Measurements from ENCODE around the gene WDR41. TPM values are rescaled to one million over a fixed set of nuclear protein-coding genes. Genes with fewer than 3 reads are reported as not detected.

The WDR41 gene
- polyA plus RNA-seq, 2 of the 4 experiments (the other 2 are of a cell fraction), result 62.1 to 88.5 TPM

- Histone ChIP-seq H3K9me3 (no peaks in the 10 kb centered on the region), H3K27ac (no peak overlapping the region), H3K4me1 (no peaks in the 10 kb centered on the region), H3K4me3 (no peak overlapping the region), H3K4me2 (no peak overlapping the region)
- ATAC-seq (no peak), FAIRE-seq (no peak), DNase-seq (ENCODE audit: low read depth in 1 of 2, low spot score in 1 of 2) (no peak)
- no peak for TF ChIP-seq HEYL (CRISPR knock-in tag; IDR thresholded peaks at IDR 0.05)
- no peak for TF ChIP-seq HOXB5 (CRISPR knock-in tag; IDR thresholded peaks at IDR 0.05)
- no peak for TF ChIP-seq NPAS2 (CRISPR knock-in tag; IDR thresholded peaks at IDR 0.05; ENCODE audit: borderline replicate concordance)
- no peak for TF ChIP-seq CBX2 (IDR thresholded peaks at IDR 0.05; ENCODE audit: borderline replicate concordance, low read depth)
- TF ChIP-seq PBX3 (IDR thresholded peaks at IDR 0.05), result no peak
- no peak for TF ChIP-seq RCOR1 (IDR thresholded peaks at IDR 0.05; ENCODE audit: low read depth, low read length)
- no peak for TF ChIP-seq E2F6 (IDR thresholded peaks at IDR 0.05; ENCODE audit: borderline replicate concordance, low read depth)
- no peak for TF ChIP-seq MAZ (IDR thresholded peaks at IDR 0.05; ENCODE audit: borderline replicate concordance, low read depth, low read length)
- TF ChIP-seq POLR2A (IDR thresholded peaks at IDR 0.05; ENCODE audit: low read length), result no peak
- TF ChIP-seq MAFK (IDR thresholded peaks at IDR 0.05; ENCODE audit: partially characterized antibody), result no peak
- TF ChIP-seq SMC3 (IDR thresholded peaks at IDR 0.05), result no peak
- no peak for TF ChIP-seq NR3C1 (IDR thresholded peaks at IDR 0.05)
- no peak for TF ChIP-seq GATA3 (IDR thresholded peaks at IDR 0.05; ENCODE audit: borderline replicate concordance)
- TF ChIP-seq POLR2AphosphoS2 (conservative IDR thresholded peaks at IDR 0.05; ENCODE audit: low read length), result no peak
- TF ChIP-seq HDAC2 (IDR thresholded peaks at IDR 0.05), result no peak
- TF ChIP-seq RARB (CRISPR knock-in tag; IDR thresholded peaks at IDR 0.05), result no peak
- no peak for TF ChIP-seq FOSB (CRISPR knock-in tag; IDR thresholded peaks at IDR 0.05)
- 83% methylated on average over 10 of the region's 10 CpGs for WGBS (ENCODE audit: missing lambda C conversion rate)
- CTCF ChIA-PET, result interaction anchor here (1.0 to 1.2 kb wide), 2 partner anchors 17 to 43 kb away, joined by 3 to 4 read pairs; no protein-coding TSS in a partner anchor
- POLR2A ChIA-PET, result no interaction called here
Measured at GRCh38 chr5:77407152-77407551, 85.0 kb downstream of the WDR41 start.

- no peak overlapping the region for H3K4me2 ChIP-seq
- FAIRE-seq (no peak), ATAC-seq (no peak), DNase-seq (ENCODE audit: low read depth in 1 of 2, low spot score in 1 of 2) (no peak)
- ChIA-PET CTCF (no interaction called here), POLR2A (no interaction called here)
- H3K4me3 ChIP-seq, result no peak overlapping the region
- H3K4me1 ChIP-seq, result no peaks in the 10 kb centered on the region
- WGBS (ENCODE audit: missing lambda C conversion rate), result 87% methylated on average over 6 of the region's 6 CpGs
- no peak overlapping the region for H3K27ac ChIP-seq
- H3K9me3 ChIP-seq, result no peaks in the 10 kb centered on the region
- no peak for TF ChIP-seq HDAC2 (IDR thresholded peaks at IDR 0.05)
- TF ChIP-seq, protein P1, sequence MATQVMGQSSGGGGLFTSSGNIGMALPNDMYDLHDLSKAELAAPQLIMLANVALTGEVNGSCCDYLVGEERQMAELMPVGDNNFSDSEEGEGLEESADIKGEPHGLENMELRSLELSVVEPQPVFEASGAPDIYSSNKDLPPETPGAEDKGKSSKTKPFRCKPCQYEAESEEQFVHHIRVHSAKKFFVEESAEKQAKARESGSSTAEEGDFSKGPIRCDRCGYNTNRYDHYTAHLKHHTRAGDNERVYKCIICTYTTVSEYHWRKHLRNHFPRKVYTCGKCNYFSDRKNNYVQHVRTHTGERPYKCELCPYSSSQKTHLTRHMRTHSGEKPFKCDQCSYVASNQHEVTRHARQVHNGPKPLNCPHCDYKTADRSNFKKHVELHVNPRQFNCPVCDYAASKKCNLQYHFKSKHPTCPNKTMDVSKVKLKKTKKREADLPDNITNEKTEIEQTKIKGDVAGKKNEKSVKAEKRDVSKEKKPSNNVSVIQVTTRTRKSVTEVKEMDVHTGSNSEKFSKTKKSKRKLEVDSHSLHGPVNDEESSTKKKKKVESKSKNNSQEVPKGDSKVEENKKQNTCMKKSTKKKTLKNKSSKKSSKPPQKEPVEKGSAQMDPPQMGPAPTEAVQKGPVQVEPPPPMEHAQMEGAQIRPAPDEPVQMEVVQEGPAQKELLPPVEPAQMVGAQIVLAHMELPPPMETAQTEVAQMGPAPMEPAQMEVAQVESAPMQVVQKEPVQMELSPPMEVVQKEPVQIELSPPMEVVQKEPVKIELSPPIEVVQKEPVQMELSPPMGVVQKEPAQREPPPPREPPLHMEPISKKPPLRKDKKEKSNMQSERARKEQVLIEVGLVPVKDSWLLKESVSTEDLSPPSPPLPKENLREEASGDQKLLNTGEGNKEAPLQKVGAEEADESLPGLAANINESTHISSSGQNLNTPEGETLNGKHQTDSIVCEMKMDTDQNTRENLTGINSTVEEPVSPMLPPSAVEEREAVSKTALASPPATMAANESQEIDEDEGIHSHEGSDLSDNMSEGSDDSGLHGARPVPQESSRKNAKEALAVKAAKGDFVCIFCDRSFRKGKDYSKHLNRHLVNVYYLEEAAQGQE (IDR thresholded peaks at IDR 0.05), result no peak
- no peak for TF ChIP-seq RCOR1 (IDR thresholded peaks at IDR 0.05; ENCODE audit: low read depth, low read length)
Measured at GRCh38 chr5:77402796-77403195, 89.3 kb downstream of the WDR41 start.

- no peak for ATAC-seq
- 100% methylated on average over 1 of the region's 1 CpG for WGBS (ENCODE audit: missing lambda C conversion rate)
- Histone ChIP-seq H3K4me1 (no peaks in the 10 kb centered on the region), H3K27ac (no peak overlapping the region), H3K4me3 (no peak overlapping the region), H3K9me3 (no peaks in the 10 kb centered on the region), H3K4me2 (no peak overlapping the region)
- no peak for DNase-seq (ENCODE audit: low read depth in 1 of 2, low spot score in 1 of 2)
- TF ChIP-seq HOXB13 (CRISPR knock-in tag; IDR thresholded peaks at IDR 0.05; ENCODE audit: low read depth) (no peak), KDM5A (IDR thresholded peaks at IDR 0.05) (no peak), NR3C1 (IDR thresholded peaks at IDR 0.05) (no peak)
- TF ChIP-seq, protein P2, sequence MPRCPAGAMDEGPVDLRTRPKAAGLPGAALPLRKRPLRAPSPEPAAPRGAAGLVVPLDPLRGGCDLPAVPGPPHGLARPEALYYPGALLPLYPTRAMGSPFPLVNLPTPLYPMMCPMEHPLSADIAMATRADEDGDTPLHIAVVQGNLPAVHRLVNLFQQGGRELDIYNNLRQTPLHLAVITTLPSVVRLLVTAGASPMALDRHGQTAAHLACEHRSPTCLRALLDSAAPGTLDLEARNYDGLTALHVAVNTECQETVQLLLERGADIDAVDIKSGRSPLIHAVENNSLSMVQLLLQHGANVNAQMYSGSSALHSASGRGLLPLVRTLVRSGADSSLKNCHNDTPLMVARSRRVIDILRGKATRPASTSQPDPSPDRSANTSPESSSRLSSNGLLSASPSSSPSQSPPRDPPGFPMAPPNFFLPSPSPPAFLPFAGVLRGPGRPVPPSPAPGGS (IDR thresholded peaks at IDR 0.05), result no peak
- ChIA-PET POLR2A (no interaction called here), CTCF (no interaction called here)
- FAIRE-seq, result no peak
Measured at GRCh38 chr5:77400645-77401044, 91.5 kb downstream of the WDR41 start.
